Measurements from ENCODE around the gene CDK11B.
"Not testable (repeated sequence)": the region's sequence is repeated elsewhere in the genome, so short reads cannot be mapped to it uniquely, and the experiment has no call there.

CDK11B gene

DNA sequence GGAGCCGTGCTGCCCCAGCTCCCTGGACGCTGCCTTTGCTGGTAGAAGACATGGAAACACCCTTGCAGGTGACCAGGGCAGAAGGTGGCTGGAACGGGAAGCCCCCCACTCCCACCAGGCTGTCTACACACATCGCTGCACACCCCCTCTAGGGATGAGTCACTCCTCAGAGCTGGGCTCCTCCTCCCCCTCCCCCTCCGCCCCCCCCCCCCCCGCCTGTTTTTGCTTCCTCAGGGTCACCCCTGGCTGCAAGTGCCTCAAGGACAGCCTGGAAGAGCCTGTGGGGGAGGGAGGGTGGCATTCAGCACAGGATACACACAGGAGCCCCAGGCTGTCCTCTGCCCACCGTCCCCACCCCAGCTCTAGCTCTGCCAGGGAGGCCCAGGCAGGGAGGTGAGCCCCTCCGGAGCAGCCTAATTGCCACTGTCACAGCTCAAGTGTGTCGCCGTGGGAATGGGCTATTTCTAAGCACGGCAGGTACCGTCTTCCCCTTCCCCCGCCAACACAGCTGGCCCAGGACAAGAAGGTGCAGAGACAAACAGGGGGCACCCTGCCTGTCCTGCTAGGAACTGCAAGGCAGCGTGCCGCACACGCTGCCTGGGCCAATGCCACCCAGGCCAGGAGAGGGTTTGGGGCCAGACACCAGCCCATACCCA, 61.4 kb downstream of the CDK11B start:
- no peak for DNase-seq

DNA sequence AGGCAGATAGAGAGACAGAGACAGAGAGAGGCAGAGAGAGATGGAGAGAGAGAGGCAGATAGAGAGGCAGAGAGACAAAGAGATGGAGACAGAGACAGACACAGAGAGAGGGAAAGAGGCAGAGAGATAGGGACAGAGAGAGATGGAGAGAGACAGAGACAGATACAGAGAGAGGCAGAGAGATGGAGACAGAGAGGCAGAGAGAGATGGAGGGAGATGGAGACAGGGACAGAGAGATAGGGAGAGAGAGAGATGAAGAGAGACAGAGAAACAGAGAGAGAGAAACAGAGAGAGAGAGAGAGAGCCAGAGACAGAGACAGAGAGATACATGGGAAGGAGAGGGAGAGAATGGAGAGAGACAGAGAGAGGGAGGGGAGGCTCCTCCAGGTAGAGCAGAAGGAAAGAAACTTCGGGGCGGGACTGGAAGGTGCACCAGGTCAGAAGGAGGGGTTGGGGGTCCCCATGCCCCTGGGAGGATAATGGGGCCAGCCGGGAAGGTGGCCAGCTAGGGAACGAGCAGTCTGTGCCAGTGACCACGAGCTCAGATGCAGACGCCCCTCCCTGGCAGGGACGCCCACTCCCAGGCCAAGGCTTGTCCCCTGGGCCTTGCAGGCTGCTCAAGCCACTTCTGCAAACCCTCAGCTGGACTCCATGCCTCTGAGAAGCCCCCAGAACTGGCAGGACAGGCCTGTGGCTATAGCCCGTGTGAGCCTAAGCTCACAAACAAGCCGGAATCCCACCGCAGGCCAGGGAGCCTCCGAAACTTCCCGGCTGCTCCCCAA, 62.1 kb downstream of the CDK11B start:
- DNase-seq, result no peak

DNA sequence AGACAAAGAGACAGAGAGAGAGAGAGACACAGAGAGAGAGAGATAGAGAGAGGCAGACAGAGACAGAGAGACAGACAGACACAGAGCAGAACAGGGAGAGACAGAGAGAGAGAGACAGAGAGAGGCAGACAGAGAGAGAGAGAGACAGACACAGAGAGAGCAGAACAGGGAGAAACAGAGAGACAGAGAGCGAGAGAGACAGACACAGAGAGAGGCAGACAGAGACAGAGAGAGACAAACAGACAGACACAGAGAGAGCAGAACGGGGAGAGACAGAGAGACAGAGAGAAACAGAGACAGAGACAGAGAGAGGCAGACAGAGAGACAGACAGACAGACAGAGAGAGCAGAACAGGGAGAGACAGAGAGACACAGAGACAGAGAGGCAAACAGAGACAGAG, 63.5 kb downstream of the CDK11B start:
- DNase-seq, result not testable (repeated sequence)

- no peak for DNase-seq
These were observed 64.1 kb downstream of the CDK11B start for GRCh38 chr1:1594602-1595260.

GRCh38 chr1:1593834-1594601, 64.8 kb downstream of the CDK11B start:
- no peak for DNase-seq

- no peak for DNase-seq
These were observed 67.4 kb downstream of the CDK11B start for GRCh38 chr1:1591452-1591851.

All from stimulated activated CD4-positive, alpha-beta T cell treated with anti-CD3 and anti-CD28 coated beads, Interleukin-2, amount 100 ng/mL, for 24 hours (primary cell).